Memory B cell (primary cell): ENCODE measurements around the gene DPEP3.
"Not testable (repeated sequence)": the region's sequence is repeated elsewhere in the genome, so short reads cannot be mapped to it uniquely, and the experiment has no call there.

Experiments used
- ATAC-seq: fragments of 150-1000 bp; cut with Tn5 transposase; 2 replicates; pipeline ENCODE4 v1.10.0; 2021; ENCODE audit warnings: low read depth, mild to moderate bottlenecking, moderate library complexity
- DNase-seq, 2 donors: peaks; one replicate each; pipeline ENCODE4 v3.0.0; 2022; ENCODE audit warnings: low spot score in 2 of 2
- H3K27ac Mint-ChIP-seq: one replicate; pipeline ENCODE4 v1.8.0; 2022; ENCODE audit warnings: mild to moderate bottlenecking, moderate library complexity, mixed read lengths
- H3K27me3 Mint-ChIP-seq: one replicate; pipeline ENCODE4 v1.8.0; 2022; ENCODE audit warnings: mixed read lengths
- H3K36me3 Mint-ChIP-seq: one replicate; pipeline ENCODE4 v1.8.0; 2022; ENCODE audit warnings: mild to moderate bottlenecking, mixed read lengths
- H3K4me1 Mint-ChIP-seq: one replicate; pipeline ENCODE4 v1.8.0; 2022; ENCODE audit warnings: mixed read lengths
- H3K4me3 Mint-ChIP-seq: one replicate; pipeline ENCODE4 v1.8.0; 2022; ENCODE audit warnings: mild to moderate bottlenecking, moderate library complexity, mixed read lengths
- H3K9me3 Mint-ChIP-seq: one replicate; pipeline ENCODE4 v1.8.0; 2022; ENCODE audit warnings: mixed read lengths

The DPEP3 gene

DNA sequence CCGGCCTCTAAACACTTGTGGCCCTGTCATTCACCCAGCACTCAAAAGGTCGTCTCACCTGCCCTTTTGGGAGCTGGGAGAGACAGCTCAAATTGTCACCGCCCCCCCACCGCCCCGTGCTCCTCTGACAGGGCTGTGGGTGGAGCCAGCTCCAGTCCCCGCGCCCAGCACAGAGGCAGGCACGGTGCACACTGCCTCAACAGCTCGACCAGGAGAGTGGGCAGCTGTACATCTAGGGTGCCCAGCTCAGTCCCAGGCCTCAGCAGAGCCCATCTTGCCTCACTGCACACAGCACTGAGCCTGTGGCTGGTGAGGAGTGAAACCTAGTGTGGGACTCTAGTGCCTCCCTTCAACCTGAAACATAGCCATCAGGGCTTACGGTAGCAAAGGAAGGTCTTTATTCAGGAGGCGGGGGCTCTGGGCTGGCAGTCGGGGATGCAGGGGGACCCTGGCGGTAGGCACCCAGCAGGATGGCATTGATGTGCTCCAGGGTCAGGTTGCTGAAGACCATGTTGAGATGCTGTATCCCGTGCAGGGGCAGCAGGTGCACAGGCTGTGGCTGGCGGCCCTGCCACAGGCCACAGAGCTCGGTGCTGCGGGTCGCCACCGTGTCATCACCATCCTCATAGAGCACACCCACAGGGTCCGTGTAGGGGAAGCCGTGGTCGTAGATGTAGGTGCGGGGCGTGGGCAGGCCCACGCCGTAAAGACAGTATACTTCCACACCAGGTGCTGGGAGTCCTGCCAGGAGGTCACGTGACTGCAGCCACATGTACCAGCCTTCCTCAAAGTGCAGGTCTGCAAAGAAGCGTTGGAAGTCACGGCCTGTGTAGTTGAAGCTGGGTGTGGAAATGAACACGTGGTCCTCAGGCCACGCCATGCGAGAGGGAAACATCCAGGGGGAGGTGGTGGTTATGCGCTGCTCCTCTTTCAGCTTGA lies 40.5 kb downstream of the DPEP3 start:
- H3K27me3 Mint-ChIP-seq: no peaks in the 10 kb centered on the region
- peak overlapping the region; percentile 11 for H3K4me3 Mint-ChIP-seq
- DNase-seq: peak in 1 of 2 donors; percentile 25
- no peaks in the 10 kb centered on the region for H3K9me3 Mint-ChIP-seq
- H3K27ac Mint-ChIP-seq: peak overlapping the region; percentile 42
- no peak for ATAC-seq
- H3K4me1 Mint-ChIP-seq: peaks cover 27% of the 10 kb centered on the region
- peaks cover 5% of the 10 kb centered on the region for H3K36me3 Mint-ChIP-seq

- not testable (repeated sequence) for H3K4me3 Mint-ChIP-seq, ATAC-seq, DNase-seq, H3K27me3 Mint-ChIP-seq, H3K9me3 Mint-ChIP-seq
- peak overlapping the region; percentile 86 for H3K27ac Mint-ChIP-seq
- H3K4me1 Mint-ChIP-seq: peaks cover 27% of the 10 kb centered on the region
- peaks cover 13% of the 10 kb centered on the region for H3K36me3 Mint-ChIP-seq
Measured at GRCh38 chr16:67937713-67938112, 42.6 kb downstream of the DPEP3 start.

GRCh38 chr16:67936880-67937605 lies 43.3 kb downstream of the DPEP3 start:
- peaks cover 13% of the 10 kb centered on the region for H3K36me3 Mint-ChIP-seq

DNA sequence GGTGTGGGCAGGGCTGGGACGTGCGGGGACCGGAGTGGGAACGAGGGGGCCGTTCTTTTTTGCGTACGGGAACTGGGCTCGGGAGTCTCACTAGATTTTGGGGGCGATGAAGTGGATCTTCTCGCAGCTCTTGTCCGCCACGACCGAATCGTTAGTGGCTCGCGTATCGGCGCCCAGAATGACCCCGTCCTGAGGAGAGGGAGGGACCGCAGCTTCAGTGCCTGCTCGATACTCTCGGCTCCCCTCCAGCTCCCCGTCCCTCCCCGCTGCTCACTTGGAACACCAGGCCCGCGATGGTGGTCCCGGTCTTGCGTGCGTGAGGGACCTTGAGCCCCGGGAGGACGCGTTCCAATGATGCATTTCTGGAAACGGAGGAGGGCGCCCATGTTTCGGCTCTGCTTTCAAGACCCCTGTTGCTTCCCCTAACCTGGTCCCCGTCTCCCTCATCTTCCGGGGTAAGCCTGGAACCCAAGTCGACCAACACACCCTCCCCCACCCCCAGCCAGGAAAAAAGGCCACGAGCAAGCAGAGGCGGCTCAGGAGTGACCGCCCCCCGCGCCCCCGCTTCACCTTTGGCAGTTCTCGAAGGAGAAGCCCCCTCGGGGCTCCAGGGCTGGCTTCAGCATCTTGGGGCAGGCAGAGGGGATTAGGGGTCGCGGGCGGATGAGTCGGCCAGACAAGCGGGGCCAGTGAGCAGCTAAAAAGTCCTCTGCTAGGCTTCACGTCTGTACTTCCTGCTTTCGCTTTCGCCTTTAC lies 44.0 kb downstream of the DPEP3 start, which contains the start of gene PSMB10:
TSS of gene PSMB10 (minus strand) at position 727 of the 756 bp plus-strand sequence. CDS start at position 626, 101 bp downstream.
- Mint-ChIP-seq H3K9me3 (no peaks in the 10 kb centered on the region), H3K4me1 (peaks cover 22% of the 10 kb centered on the region), H3K27me3 (no peaks in the 10 kb centered on the region), H3K27ac (peak within 1 kb of the TSS; percentile 86), H3K4me3 (peak within 1 kb of the TSS; percentile 92), H3K36me3 (peaks cover 13% of the 10 kb centered on the region)
- peak; percentile 4 for ATAC-seq
- DNase-seq: peak in 1 of 2 donors; percentile 73

More at GRCh38 chr16:67936880-67937605, 43.3 kb downstream of the DPEP3 start:
- DNase-seq: peak in 1 of 2 donors; percentile 78
- peak; percentile 68 for ATAC-seq
- Mint-ChIP-seq H3K27me3 (no peaks in the 10 kb centered on the region), H3K9me3 (no peaks in the 10 kb centered on the region), H3K27ac (peak overlapping the region; percentile 86), H3K4me3 (peak overlapping the region; percentile 92), H3K4me1 (peaks cover 25% of the 10 kb centered on the region)

GRCh38 chr16:67935402-67936123 lies 44.7 kb downstream of the DPEP3 start:
- H3K4me1 Mint-ChIP-seq: peaks cover 22% of the 10 kb centered on the region
- H3K27me3 Mint-ChIP-seq: no peaks in the 10 kb centered on the region
- H3K9me3 Mint-ChIP-seq: no peaks in the 10 kb centered on the region
- DNase-seq: peak; percentile 75 to 88
- peak overlapping the region; percentile 92 for H3K4me3 Mint-ChIP-seq
- peak; percentile 88 for ATAC-seq
- peak overlapping the region; percentile 86 for H3K27ac Mint-ChIP-seq
- H3K36me3 Mint-ChIP-seq: peaks cover 13% of the 10 kb centered on the region

- peak overlapping the region; percentile 92 for H3K4me3 Mint-ChIP-seq
- H3K36me3 Mint-ChIP-seq: peaks cover 13% of the 10 kb centered on the region
- ATAC-seq (no peak), DNase-seq (no peak)
- no peaks in the 10 kb centered on the region for H3K27me3 Mint-ChIP-seq
- H3K4me1 Mint-ChIP-seq: peaks cover 18% of the 10 kb centered on the region
- H3K27ac Mint-ChIP-seq: peak overlapping the region; percentile 86
- no peaks in the 10 kb centered on the region for H3K9me3 Mint-ChIP-seq
Measured at GRCh38 chr16:67935101-67935401, 45.2 kb downstream of the DPEP3 start.

GRCh38 chr16:67934306-67935100 lies 45.8 kb downstream of the DPEP3 start:
- no peak for ATAC-seq
- H3K36me3 Mint-ChIP-seq: peaks cover 13% of the 10 kb centered on the region

DNA sequence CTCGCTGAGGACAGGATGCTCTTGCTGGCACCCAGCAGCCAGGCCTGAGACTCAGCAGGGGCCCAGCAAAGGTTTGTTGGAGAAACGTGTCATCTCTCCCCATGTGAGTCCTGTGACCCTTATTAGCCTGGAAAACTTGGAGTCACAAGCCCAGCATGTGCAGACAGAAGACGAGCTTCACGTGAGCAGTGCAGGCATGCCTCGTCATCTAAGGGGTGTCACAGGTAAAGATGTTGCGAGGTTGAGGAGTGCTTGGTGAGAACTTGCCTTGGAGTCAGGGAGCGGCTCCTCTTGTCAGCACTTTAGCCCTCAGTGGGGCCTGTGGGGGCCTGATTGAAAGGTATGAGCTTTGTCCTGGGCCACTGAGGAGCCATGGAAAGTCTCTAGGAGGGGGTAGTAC lies 46.5 kb downstream of the DPEP3 start:
- no peak overlapping the region for H3K4me3 Mint-ChIP-seq
- peaks cover 14% of the 10 kb centered on the region for H3K4me1 Mint-ChIP-seq
- no peak for ATAC-seq
- no peak for DNase-seq
- H3K27ac Mint-ChIP-seq: no peak overlapping the region
- no peaks in the 10 kb centered on the region for H3K27me3 Mint-ChIP-seq
- H3K9me3 Mint-ChIP-seq: no peaks in the 10 kb centered on the region
- H3K36me3 Mint-ChIP-seq: peaks cover 13% of the 10 kb centered on the region

More at GRCh38 chr16:67934306-67935100, 45.8 kb downstream of the DPEP3 start:
- DNase-seq: no peak
- H3K4me3 Mint-ChIP-seq: peak overlapping the region; percentile 8
- H3K4me1 Mint-ChIP-seq: peaks cover 14% of the 10 kb centered on the region
- no peaks in the 10 kb centered on the region for H3K27me3 Mint-ChIP-seq
- no peaks in the 10 kb centered on the region for H3K9me3 Mint-ChIP-seq
- peak overlapping the region; percentile 86 for H3K27ac Mint-ChIP-seq

DNA sequence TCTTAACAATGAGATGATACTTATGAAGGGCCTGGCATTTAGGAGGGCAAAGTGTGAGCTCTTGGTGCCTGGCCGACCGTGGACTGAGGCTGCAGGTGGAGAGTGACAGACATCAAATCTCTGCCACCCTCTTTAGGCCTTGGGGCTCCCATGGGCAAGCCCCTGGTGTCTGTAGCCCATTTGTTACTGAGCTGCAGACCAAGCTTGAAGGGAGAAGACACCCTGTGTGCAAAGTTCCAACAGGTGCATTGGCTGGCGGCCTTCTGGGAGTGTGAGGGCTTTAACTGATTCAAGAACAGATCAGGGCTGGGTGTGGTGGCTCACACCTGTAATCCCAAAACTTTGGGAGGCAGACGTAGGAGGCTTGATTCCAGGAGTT lies 47.8 kb downstream of the DPEP3 start:
- H3K27me3 Mint-ChIP-seq: no peaks in the 10 kb centered on the region
- H3K4me1 Mint-ChIP-seq: peaks cover 18% of the 10 kb centered on the region
- ATAC-seq (no peak), DNase-seq (no peak)
- H3K9me3 Mint-ChIP-seq: no peaks in the 10 kb centered on the region
- H3K4me3 Mint-ChIP-seq: no peak overlapping the region
- peaks cover 16% of the 10 kb centered on the region for H3K36me3 Mint-ChIP-seq
- H3K27ac Mint-ChIP-seq: no peak overlapping the region

- ATAC-seq: no peak
- H3K9me3 Mint-ChIP-seq: no peaks in the 10 kb centered on the region
- peaks cover 12% of the 10 kb centered on the region for H3K4me1 Mint-ChIP-seq
- no peak for DNase-seq
- H3K36me3 Mint-ChIP-seq: peaks cover 16% of the 10 kb centered on the region
- H3K4me3 Mint-ChIP-seq: no peak within 1 kb of the TSS
- no peak within 1 kb of the TSS for H3K27ac Mint-ChIP-seq
- H3K27me3 Mint-ChIP-seq: no peaks in the 10 kb centered on the region
Measured at GRCh38 chr16:67931712-67932461, 48.4 kb downstream of the DPEP3 start, which contains the start of gene CTRL. CTRL (minus strand) TSS chr16:67931862; CDS start chr16:67931852, 10 bp downstream.

DNA sequence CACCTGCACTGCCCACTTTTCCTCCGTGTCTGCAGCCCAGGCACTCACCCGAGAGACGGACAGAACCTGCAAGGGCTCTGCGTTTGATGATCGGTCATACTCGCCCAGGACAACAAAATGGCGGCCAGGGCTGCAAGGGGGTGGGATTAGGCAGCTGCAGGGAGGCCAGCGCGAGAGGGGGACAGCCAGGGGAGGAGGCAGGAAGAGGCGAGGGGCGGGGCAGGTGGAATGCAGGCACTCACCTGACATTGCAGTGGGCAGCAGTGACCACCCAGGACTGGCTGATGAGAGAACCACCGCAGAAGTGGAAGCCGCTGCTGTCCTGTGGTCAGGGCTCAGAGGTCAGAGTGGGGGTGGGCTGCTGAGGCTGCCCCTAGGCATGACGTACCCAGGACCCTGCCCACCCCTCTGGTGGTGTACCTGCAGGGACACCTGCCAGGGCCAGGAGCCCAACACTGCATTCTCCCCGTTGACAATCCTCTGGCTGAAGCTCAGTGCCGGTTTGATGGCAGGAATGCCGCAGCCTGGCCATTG lies 49.6 kb downstream of the DPEP3 start:
- Mint-ChIP-seq H3K9me3 (no peaks in the 10 kb centered on the region), H3K4me1 (peaks cover 20% of the 10 kb centered on the region), H3K4me3 (no peak overlapping the region), H3K36me3 (peaks cover 16% of the 10 kb centered on the region), H3K27ac (no peak overlapping the region), H3K27me3 (no peaks in the 10 kb centered on the region)
- ATAC-seq: no peak
- DNase-seq: no peak

DNA sequence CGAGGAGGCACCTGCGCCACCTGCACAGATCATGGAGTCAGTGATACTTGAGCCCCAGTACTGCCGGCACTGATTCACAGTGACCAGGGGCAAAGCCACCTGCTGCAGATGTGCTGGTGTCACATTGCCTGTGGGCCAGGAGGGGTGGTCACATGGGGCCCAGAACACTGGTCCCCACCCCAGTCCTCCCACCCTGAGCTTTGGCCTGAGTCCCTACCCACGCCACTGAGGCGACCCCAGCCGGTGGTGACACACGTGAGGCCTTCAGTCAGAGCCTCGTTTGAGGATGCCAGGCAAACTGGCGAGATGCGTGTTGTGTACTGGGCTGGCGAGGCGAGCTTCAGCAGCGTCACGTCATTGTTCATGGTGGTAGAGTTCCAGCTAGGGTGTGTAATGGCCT lies 50.1 kb downstream of the DPEP3 start:
- no peaks in the 10 kb centered on the region for H3K9me3 Mint-ChIP-seq
- H3K27ac Mint-ChIP-seq: no peak overlapping the region
- H3K27me3 Mint-ChIP-seq: no peaks in the 10 kb centered on the region
- no peak for DNase-seq
- peaks cover 13% of the 10 kb centered on the region for H3K36me3 Mint-ChIP-seq
- no peak for ATAC-seq
- no peak overlapping the region for H3K4me3 Mint-ChIP-seq
- H3K4me1 Mint-ChIP-seq: peaks cover 22% of the 10 kb centered on the region
